ENCODE measurements around the gene PUM1.

DNA sequence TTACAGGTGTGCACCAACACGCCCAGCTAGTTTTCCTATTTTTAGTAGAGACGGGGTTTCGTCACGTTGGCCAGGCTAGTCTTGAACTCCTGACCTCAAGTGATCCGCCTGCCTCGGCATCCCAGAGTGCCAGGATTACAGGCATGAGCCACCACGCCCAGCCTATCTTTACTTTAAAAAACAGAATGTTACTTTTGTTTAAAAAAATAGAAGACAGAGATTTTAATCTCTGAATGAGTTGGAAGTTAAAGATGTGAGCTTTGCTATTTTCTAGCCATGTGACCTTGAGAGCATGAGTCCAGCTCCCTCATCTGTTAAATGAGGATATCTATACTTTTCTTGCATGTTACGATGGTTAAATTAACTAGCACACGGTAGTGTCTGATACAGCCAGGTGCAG is 3.9 kb upstream of the PUM1 start:
- TF ChIP-seq, protein P1, sequence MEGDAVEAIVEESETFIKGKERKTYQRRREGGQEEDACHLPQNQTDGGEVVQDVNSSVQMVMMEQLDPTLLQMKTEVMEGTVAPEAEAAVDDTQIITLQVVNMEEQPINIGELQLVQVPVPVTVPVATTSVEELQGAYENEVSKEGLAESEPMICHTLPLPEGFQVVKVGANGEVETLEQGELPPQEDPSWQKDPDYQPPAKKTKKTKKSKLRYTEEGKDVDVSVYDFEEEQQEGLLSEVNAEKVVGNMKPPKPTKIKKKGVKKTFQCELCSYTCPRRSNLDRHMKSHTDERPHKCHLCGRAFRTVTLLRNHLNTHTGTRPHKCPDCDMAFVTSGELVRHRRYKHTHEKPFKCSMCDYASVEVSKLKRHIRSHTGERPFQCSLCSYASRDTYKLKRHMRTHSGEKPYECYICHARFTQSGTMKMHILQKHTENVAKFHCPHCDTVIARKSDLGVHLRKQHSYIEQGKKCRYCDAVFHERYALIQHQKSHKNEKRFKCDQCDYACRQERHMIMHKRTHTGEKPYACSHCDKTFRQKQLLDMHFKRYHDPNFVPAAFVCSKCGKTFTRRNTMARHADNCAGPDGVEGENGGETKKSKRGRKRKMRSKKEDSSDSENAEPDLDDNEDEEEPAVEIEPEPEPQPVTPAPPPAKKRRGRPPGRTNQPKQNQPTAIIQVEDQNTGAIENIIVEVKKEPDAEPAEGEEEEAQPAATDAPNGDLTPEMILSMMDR (IDR thresholded peaks at IDR 0.05) = no peak
- no peak for TF ChIP-seq POLR2A (IDR thresholded peaks at IDR 0.05)
